Endothelial cell of umbilical vein (primary cell): ENCODE data around the gene HELZ2. TPM values are rescaled to one million over a fixed set of nuclear protein-coding genes. Genes with fewer than 3 reads are reported as not detected.

Experiments
- BruUV-seq: library from RNA; stranded (reverse); fragments of 400-500 nt; replicated peaks from 2 replicates; lab custom pipeline; 2021; lab: Mats Ljungman, UMichigan
- CTCF ChIA-PET: fragments of 300-600, 350-600 bp; sonication (Branson Sonifier 250); formaldehyde crosslinking; loops from one replicate; lab custom pipeline; 2021; ENCODE audit warnings: antibody characterized with exemption, inconsistent platforms; lab: Charles Lee
- POLR2A ChIA-PET: fragments of 300-600, 350-600 bp; sonication (Branson Sonifier 250); formaldehyde crosslinking; loops from one replicate; lab custom pipeline; 2021; ENCODE audit warnings: antibody characterized with exemption, inconsistent platforms; lab: Charles Lee
- DNase-seq: peaks from one replicate; pipeline ENCODE4 v3.0.0-alpha.2; 2011; ENCODE audit warnings: low read depth, low spot score
- FAIRE-seq: peaks from 2 replicates; lab custom pipeline; 2011; peaks lifted over from hg19 to GRCh38; lab: Jason Lieb, UNC
- H2AFZ ChIP-seq: 2 replicates; pipeline ENCODE4 v1.6.0; 2012; ENCODE audit warnings: low read depth, low read length, control low read depth, inconsistent platforms
- H3K27ac ChIP-seq: 2 replicates; pipeline ENCODE4 v1.5.1; 2011; ENCODE audit warnings: low read depth, mild to moderate bottlenecking, control low read depth, low read length, moderate library complexity; ENCODE audit not compliant: insufficient read depth
- H3K27me3 ChIP-seq, 2 experiments: 2 replicates each; pipeline versions ENCODE4 v1.6.0 to v1.6.1; 2011; ENCODE audit warnings: low read length in 2 of 2, mixed read lengths in 1 of 2; ENCODE audit not compliant: control insufficient read depth in 2 of 2, insufficient read depth in 2 of 2
- H3K36me3 ChIP-seq, 2 experiments: 2 replicates in 1 of 2; 3 replicates in 1 of 2; pipeline ENCODE4 v1.5.1; 2011; ENCODE audit warnings: low read length in 2 of 2, mild to moderate bottlenecking in 1 of 2, moderate library complexity in 1 of 2; ENCODE audit not compliant: control insufficient read depth in 2 of 2, insufficient read depth in 2 of 2; ENCODE audit errors: extremely low read depth in 1 of 2
- H3K4me1 ChIP-seq: 3 replicates; pipeline ENCODE4 v1.5.1; 2011; ENCODE audit warnings: mild to moderate bottlenecking, low read length; ENCODE audit not compliant: control insufficient read depth, insufficient read depth; ENCODE audit errors: extremely low read depth
- H3K4me2 ChIP-seq: 2 replicates; pipeline ENCODE4 v1.6.1; 2011; ENCODE audit warnings: low read length, control low read depth, mixed read lengths; ENCODE audit not compliant: insufficient read depth
- H3K4me3 ChIP-seq, 3 experiments: fragments of 200-600 bp in 1 of 3; sonication (generic), shearing (Covaris generic) in 1 of 3; replicated peaks in 1 of 3; 2 replicates each; pipeline ENCODE4 v1.5.1; 2011 to 2016; ENCODE audit warnings: control low read depth in 3 of 3, low read length in 3 of 3, mild to moderate bottlenecking in 2 of 3, inconsistent platforms in 1 of 3, low read depth in 1 of 3, moderate library complexity in 1 of 3; ENCODE audit not compliant: insufficient read depth in 1 of 3
- H3K79me2 ChIP-seq: 2 replicates; pipeline ENCODE4 v1.6.0; 2012; ENCODE audit warnings: low read length, inconsistent platforms; ENCODE audit not compliant: control insufficient read depth, insufficient read depth
- H3K9ac ChIP-seq: replicated peaks from 2 replicates; pipeline ENCODE3; 2011; ENCODE audit warnings: low read length, control low read depth; ENCODE audit not compliant: insufficient read depth; ENCODE audit errors: extremely low read depth
- H3K9me1 ChIP-seq: replicated peaks from 3 replicates; pipeline ENCODE4 v1.6.0; 2011; ENCODE audit warnings: mild to moderate bottlenecking, low read length; ENCODE audit not compliant: control insufficient read depth, insufficient read depth; ENCODE audit errors: extremely low read depth
- H3K9me3 ChIP-seq: replicated peaks from 2 replicates; pipeline ENCODE4 v1.5.1; 2012; ENCODE audit warnings: low read length, inconsistent platforms; ENCODE audit not compliant: control insufficient read depth, insufficient read depth
- H4K20me1 ChIP-seq: replicated peaks from 2 replicates; pipeline ENCODE3; 2011; ENCODE audit warnings: mild to moderate bottlenecking, low read length; ENCODE audit not compliant: control insufficient read depth, insufficient read depth; ENCODE audit errors: extremely low read depth
- EZH2 ChIP-seq: IDR thresholded peaks from 2 replicates; pipeline ENCODE4 v1.6.1; 2012; ENCODE audit warnings: borderline replicate concordance, low read depth, mild to moderate bottlenecking, moderate library complexity, low read length, inconsistent platforms; ENCODE audit not compliant: severe bottlenecking
- FOS ChIP-seq: IDR thresholded peaks from 2 replicates; pipeline ENCODE4 v1.6.1; 2011; ENCODE audit warnings: mild to moderate bottlenecking, low read length, moderate library complexity, borderline replicate concordance; ENCODE audit not compliant: insufficient read depth
- GATA2 ChIP-seq: IDR thresholded peaks from 2 replicates; pipeline ENCODE4 v1.7.0; 2011; ENCODE audit warnings: low read depth, mild to moderate bottlenecking, moderate library complexity, mixed read lengths, low read length; ENCODE audit not compliant: insufficient read length, insufficient read depth
- JUN ChIP-seq: IDR thresholded peaks from 2 replicates; pipeline ENCODE4 v1.6.1; 2011; ENCODE audit warnings: borderline replicate concordance, low read depth; ENCODE audit not compliant: insufficient read length, insufficient read depth
- MAX ChIP-seq: IDR thresholded peaks from 2 replicates; pipeline ENCODE4 v1.6.1; 2011; ENCODE audit not compliant: insufficient read depth, insufficient read length
- MYC ChIP-seq: IDR thresholded peaks from one replicate; pipeline ENCODE4 v1.6.1; 2011; ENCODE audit warnings: mild to moderate bottlenecking, low read depth, low read length
- POLR2A ChIP-seq: IDR thresholded peaks from 2 replicates; pipeline ENCODE4 v1.6.1; 2012; ENCODE audit warnings: low read depth, mild to moderate bottlenecking, control low read depth, low read length
- POLR2AphosphoS5 ChIP-seq: IDR thresholded peaks from 2 replicates; pipeline ENCODE4 v1.6.1; 2012; ENCODE audit warnings: low read depth, mild to moderate bottlenecking, control low read depth, low read length, moderate library complexity; ENCODE audit not compliant: insufficient read depth
- dilution Hi-C: fragments of 300-500 bp; cut with MboI; formaldehyde crosslinking; loops from one replicate; pipeline ENCODE4 v1.15.0; 2019; ENCODE audit warnings: low sequenced_read_pairs; ENCODE audit not compliant: extremely low pct_ligation_motif_present
- intact Hi-C: fragments of 100-400 bp; cut with micrococcal nuclease; formaldehyde crosslinking; loops from one replicate; pipeline ENCODE4 v1.10.0; 2022
- polyA plus RNA-seq, 4 experiments: library from polyadenylated mRNA; depleted of rRNA in 3 of 4; stranded (reverse) in 3 of 4; unstranded in 1 of 4; fragments of >200 nt; gene quantifications; 2 replicates each; pipeline versions ENCODE4 v1.2.1 to v1.2.3, GENCODE V29; 2011 to 2012; ENCODE audit warnings: missing spikeins in 1 of 4
- total RNA-seq: library from RNA; stranded (reverse); gene quantifications from 2 replicates; pipeline ENCODE4 v1.2.3, GENCODE V29; 2021
- TF ChIP-seq, protein P1 (sequence below), 2 donors: IDR thresholded peaks; 1 replicate in 1 of 2; 2 replicates in 1 of 2; pipeline ENCODE4 v1.5.1; 2011; ENCODE audit warnings: low read length in 2 of 2, mild to moderate bottlenecking in 2 of 2, moderate library complexity in 2 of 2, control low read depth in 1 of 2, inconsistent platforms in 1 of 2, low read depth in 1 of 2; ENCODE audit not compliant: insufficient read depth in 1 of 2; ENCODE audit errors: extremely low read depth in 1 of 2

Gene HELZ2
- total and polyA plus RNA-seq, 2 donors (not counting 3 experiments of a cell fraction or from before 2014, with no cell fraction given): 10.6 to 33.2 TPM

- H3K9ac ChIP-seq: no peak overlapping the region
- H3K4me1 ChIP-seq: no peaks in the 10 kb centered on the region
- no peak overlapping the region for H3K4me2 ChIP-seq
- H3K9me1 ChIP-seq: no peaks in the 10 kb centered on the region
- dilution Hi-C loops: no loop called here
- intact Hi-C loops: no loop called here
- TF ChIP-seq POLR2A (no peak), FOS (no peak)
- TF ChIP-seq, protein P1, sequence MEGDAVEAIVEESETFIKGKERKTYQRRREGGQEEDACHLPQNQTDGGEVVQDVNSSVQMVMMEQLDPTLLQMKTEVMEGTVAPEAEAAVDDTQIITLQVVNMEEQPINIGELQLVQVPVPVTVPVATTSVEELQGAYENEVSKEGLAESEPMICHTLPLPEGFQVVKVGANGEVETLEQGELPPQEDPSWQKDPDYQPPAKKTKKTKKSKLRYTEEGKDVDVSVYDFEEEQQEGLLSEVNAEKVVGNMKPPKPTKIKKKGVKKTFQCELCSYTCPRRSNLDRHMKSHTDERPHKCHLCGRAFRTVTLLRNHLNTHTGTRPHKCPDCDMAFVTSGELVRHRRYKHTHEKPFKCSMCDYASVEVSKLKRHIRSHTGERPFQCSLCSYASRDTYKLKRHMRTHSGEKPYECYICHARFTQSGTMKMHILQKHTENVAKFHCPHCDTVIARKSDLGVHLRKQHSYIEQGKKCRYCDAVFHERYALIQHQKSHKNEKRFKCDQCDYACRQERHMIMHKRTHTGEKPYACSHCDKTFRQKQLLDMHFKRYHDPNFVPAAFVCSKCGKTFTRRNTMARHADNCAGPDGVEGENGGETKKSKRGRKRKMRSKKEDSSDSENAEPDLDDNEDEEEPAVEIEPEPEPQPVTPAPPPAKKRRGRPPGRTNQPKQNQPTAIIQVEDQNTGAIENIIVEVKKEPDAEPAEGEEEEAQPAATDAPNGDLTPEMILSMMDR (IDR thresholded peaks at IDR 0.05; ENCODE audit: extremely low read depth in 1 of 2, insufficient read depth in 1 of 2, low read depth in 1 of 2, low read length in 2 of 2): no peak
- H3K27ac ChIP-seq: no peak overlapping the region
- ChIA-PET CTCF (interaction anchor here (1.8 kb wide), 1 partner anchor 74 kb away, joined by 3 read pairs; the partner anchor contains the start of gene PTK6), POLR2A (no interaction called here)
- peaks cover 16% of the 10 kb centered on the region for H3K79me2 ChIP-seq
- no peaks in the 10 kb centered on the region for H3K27me3 ChIP-seq
- no peak overlapping the region for H2AFZ ChIP-seq
- H3K9me3 ChIP-seq: no peaks in the 10 kb centered on the region
- no peak overlapping the region for H3K4me3 ChIP-seq
- DNase-seq: no peak
- BruUV-seq: no TSS peak
- H3K36me3 ChIP-seq: peaks cover 2 to 4% of the 10 kb centered on the region in 2 experiments
- no peaks in the 10 kb centered on the region for H4K20me1 ChIP-seq
- no peak for FAIRE-seq
Observed at GRCh38 chr20:63611646-63612045, 37.6 kb upstream of the HELZ2 start.

DNA sequence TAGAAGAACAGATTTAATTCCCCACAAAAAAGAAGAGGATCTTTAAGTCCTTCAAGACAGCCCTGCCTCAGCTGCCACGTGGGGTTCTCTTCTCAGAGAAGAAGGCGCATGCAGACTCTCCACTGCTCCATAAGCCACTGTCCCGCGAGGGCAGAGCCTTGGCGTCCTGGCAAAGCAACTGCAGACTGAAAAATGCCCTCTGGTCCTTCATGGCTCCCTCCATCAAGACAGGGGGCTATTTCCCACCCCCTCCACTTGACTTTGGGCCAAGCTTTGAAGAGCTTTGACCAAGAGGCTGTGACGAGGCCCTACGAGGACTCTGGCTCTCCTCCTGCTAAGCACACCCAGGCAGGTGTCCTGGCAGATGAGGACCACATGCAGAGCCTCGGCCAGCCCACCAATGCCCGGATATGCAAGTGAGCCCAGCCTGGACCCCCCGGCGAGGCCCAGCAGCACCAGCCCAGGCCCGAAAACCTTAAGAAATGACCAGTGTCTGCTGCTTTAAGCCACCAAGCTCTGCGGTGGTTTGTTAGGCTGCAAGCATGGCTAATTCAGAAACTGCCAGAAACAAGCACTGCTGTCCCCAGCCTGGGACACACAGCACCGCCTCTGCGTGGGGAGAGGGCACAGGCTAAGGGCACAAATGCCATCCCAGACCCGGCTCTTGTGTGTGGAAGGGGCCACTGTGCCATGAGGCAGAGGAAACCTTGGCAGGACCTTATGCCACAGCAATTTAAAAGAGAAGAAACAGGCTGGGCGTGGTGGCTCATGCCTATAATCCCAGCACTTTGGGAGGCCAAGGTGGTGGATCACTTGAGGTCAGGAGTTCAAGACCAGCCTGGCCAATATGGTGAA is 36.8 kb upstream of the HELZ2 start:
- Histone ChIP-seq H3K4me2 (no peak overlapping the region), H4K20me1 (no peaks in the 10 kb centered on the region), H3K9me3 (no peaks in the 10 kb centered on the region), H3K9me1 (no peaks in the 10 kb centered on the region), H3K9ac (no peak overlapping the region), H3K36me3 (peaks cover 2 to 4% of the 10 kb centered on the region in 2 experiments), H3K27ac (no peak overlapping the region), H3K27me3 (no peaks in the 10 kb centered on the region), H3K4me3 (no peak overlapping the region), H2AFZ (no peak overlapping the region), H3K79me2 (peaks cover 16% of the 10 kb centered on the region), H3K4me1 (no peaks in the 10 kb centered on the region)
- CTCF ChIA-PET: no interaction called here
- dilution Hi-C loops (no loop called here), intact Hi-C loops (no loop called here)
- no TSS peak for BruUV-seq
- TF ChIP-seq MAX (no peak), EZH2 (no peak), JUN (no peak), FOS (no peak), GATA2 (no peak), POLR2AphosphoS5 (no peak), POLR2A (no peak), MYC (no peak)
- TF ChIP-seq, protein P1 (IDR thresholded peaks at IDR 0.05; ENCODE audit: extremely low read depth in 1 of 2, insufficient read depth in 1 of 2, low read depth in 1 of 2, low read length in 2 of 2): no peak
- no peak for DNase-seq
- FAIRE-seq: no peak
- POLR2A ChIA-PET: no interaction called here
